ENCODE results near the gene VPS33B.

DNA sequence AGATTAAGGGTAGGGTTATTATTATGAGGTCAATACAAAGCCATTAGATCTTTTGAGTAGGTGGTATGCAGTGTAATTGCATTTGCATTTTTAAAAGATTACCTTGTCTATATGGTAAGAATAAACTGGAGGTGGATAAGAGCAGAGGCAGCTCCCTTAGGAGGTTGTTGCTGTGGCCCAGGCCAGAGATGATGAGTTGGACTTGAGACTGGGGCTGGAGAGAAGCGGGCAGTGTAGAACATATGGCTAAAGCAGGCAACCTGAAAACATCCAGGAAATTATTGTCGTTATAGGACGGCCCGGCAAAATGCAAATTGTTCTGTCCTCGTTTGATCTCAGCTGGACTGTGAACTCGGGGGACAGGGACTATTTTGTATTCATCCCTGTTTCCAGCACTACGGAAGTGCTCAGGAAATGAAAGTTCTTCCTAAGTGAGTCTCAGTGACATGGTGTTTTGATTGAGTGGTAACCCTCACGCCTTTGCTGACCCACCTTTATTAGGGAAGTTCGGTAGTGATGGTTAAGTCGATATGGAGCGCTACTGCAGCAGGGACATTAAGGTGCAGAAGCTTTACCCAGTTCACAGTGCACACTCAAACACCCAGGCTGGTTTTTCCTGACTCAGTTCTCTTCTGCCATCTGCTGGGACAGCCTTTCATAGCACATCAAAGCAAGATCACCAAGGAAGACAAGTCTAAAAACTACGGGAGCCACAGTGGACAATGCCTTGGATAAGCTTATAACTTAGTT is 27.2 kb upstream of the VPS33B start:
- TF ChIP-seq NPAS2 (CRISPR knock-in tag; IDR thresholded peaks at IDR 0.05; ENCODE audit: borderline replicate concordance) (no peak), ZNF768 (CRISPR knock-in tag; IDR thresholded peaks at IDR 0.05) (no peak), MXD4 (CRISPR knock-in tag; IDR thresholded peaks at IDR 0.05) (no peak), CTCF (CRISPR knock-in tag; IDR thresholded peaks at IDR 0.05) (peak; percentile 80), ZBTB49 (CRISPR knock-in tag; IDR thresholded peaks at IDR 0.05; ENCODE audit: borderline replicate concordance) (no peak), ZNF432 (CRISPR knock-in tag; IDR thresholded peaks at IDR 0.05; ENCODE audit: borderline replicate concordance) (no peak), PAF1 (CRISPR knock-in tag; IDR thresholded peaks at IDR 0.05) (no peak)
